K562 (cell line): ENCODE data around the gene HDAC10. TPM values are rescaled to one million over a fixed set of nuclear protein-coding genes. Genes with fewer than 3 reads are reported as not detected.

Experiments used
- ARID3B ChIP-seq: fragments of 250-450 bp; sonication (Bioruptor Pico); IDR thresholded peaks from 2 replicates; pipeline ENCODE4 v1.4.0; 2020; ENCODE audit warnings: borderline replicate concordance
- BCL6 ChIP-seq: fragments of 250-450 bp; sonication (Bioruptor Pico); IDR thresholded peaks from 2 replicates; pipeline ENCODE4 v1.4.0; 2020
- EHMT2 ChIP-seq: fragments of 450-650 bp; IDR thresholded peaks from 2 replicates; pipeline ENCODE4 v1.6.1; 2018; ENCODE audit warnings: antibody characterized with exemption
- ETS2 ChIP-seq: IDR thresholded peaks from 2 replicates; pipeline ENCODE4 v1.6.1; 2016; ENCODE audit warnings: borderline replicate concordance, missing genetic modification characterization, mild to moderate bottlenecking, moderate library complexity, missing compliant biosample characterization; ENCODE audit not compliant: poor library complexity, severe bottlenecking
- FOXJ2 ChIP-seq: fragments of 200-800 bp; sonication (Bioruptor generic); IDR thresholded peaks from 2 replicates; pipeline ENCODE4 v1.6.1; 2016; ENCODE audit warnings: missing genetic modification characterization, missing compliant biosample characterization
- GATA2 ChIP-seq: sonication (generic); formaldehyde crosslinking; IDR thresholded peaks from 2 replicates; pipeline ENCODE4 v1.4.0; 2020; ENCODE audit warnings: mild to moderate bottlenecking, missing genetic modification reagents
- GTF2E2 ChIP-seq: fragments of 200-800 bp; sonication (Bioruptor generic); IDR thresholded peaks from 2 replicates; pipeline ENCODE4 v1.6.1; 2016; ENCODE audit warnings: missing genetic modification characterization, missing compliant biosample characterization
- HCFC1 ChIP-seq: IDR thresholded peaks from 2 replicates; pipeline ENCODE4 v1.6.1; 2012; ENCODE audit warnings: low read depth, low read length, improper control_type of control experiment
- KLF16 ChIP-seq: IDR thresholded peaks from 2 replicates; pipeline ENCODE4 v1.6.1; 2016; ENCODE audit warnings: antibody characterized with exemption
- MAFK ChIP-seq: IDR thresholded peaks from 2 replicates; pipeline ENCODE4 v1.6.1; 2011; ENCODE audit warnings: low read length, improper control_type of control experiment
- PATZ1 ChIP-seq: fragments of 250-450 bp; sonication (Bioruptor Pico); IDR thresholded peaks from 2 replicates; pipeline ENCODE4 v1.5.0; 2020; ENCODE audit warnings: mild to moderate bottlenecking, borderline replicate concordance
- PHB ChIP-seq: fragments of 250-450 bp; sonication (Bioruptor Pico); IDR thresholded peaks from 2 replicates; pipeline ENCODE4 v1.5.0; 2021
- POLR3G ChIP-seq: IDR thresholded peaks from 2 replicates; pipeline ENCODE4 v1.6.1; 2011; ENCODE audit not compliant: insufficient read length, insufficient replicate concordance; ENCODE audit errors: extremely low read depth
- RBFOX2 ChIP-seq: fragments of 200-400 bp; formaldehyde crosslinking; IDR thresholded peaks from 2 replicates; pipeline ENCODE4 v1.6.1; 2017; ENCODE audit warnings: low read depth, mild to moderate bottlenecking, low read length, moderate library complexity
- SIN3A ChIP-seq, 2 experiments: fragments of 150-350 bp in 1 of 2; IDR thresholded peaks; 2 replicates each; pipeline ENCODE4 v1.6.1; 2011 to 2016; ENCODE audit warnings: borderline replicate concordance in 2 of 2, low read depth in 2 of 2, low read length in 2 of 2, mild to moderate bottlenecking in 2 of 2, moderate library complexity in 2 of 2; ENCODE audit not compliant: control insufficient read depth in 1 of 2
- SRSF3 ChIP-seq: fragments of 200-400 bp; formaldehyde crosslinking; IDR thresholded peaks from 2 replicates; pipeline ENCODE4 v1.6.1; 2016; ENCODE audit warnings: mild to moderate bottlenecking, low read length, moderate library complexity; ENCODE audit not compliant: insufficient read depth
- ZEB2 ChIP-seq: fragments of 450-650 bp; IDR thresholded peaks from 2 replicates; pipeline ENCODE4 v1.6.1; 2016
- ZFP36 ChIP-seq: fragments of 150-350 bp; IDR thresholded peaks from 2 replicates; pipeline ENCODE4 v1.6.1; 2018; ENCODE audit warnings: low read length, low read depth; ENCODE audit not compliant: partially characterized antibody
- polyA plus RNA-seq, 8 experiments: library from polyadenylated mRNA; depleted of rRNA in 4 of 8; stranded (reverse) in 5 of 8; unstranded in 3 of 8; fragments of >200 nt; fragmentation: Nextera tagmentation in 2 of 8; fragmentation: Illumina TruSeq in 1 of 8; extraction: Ambion mirVana in 2 of 8; extraction: Trizol in 1 of 8; gene quantifications; 2 replicates each; pipeline versions ENCODE4 v1.2.1 to v1.2.3, GENCODE V29; 2011 to 2014; ENCODE audit warnings: inconsistent platforms in 1 of 8, missing spikeins in 1 of 8
- total RNA-seq, 7 experiments: library from RNA; depleted of rRNA in 6 of 7; stranded (reverse); fragments of >200 nt in 6 of 7; fragmentation: Illumina TruSeq in 2 of 7; extraction: Trizol in 2 of 7; gene quantifications; 2 replicates each; pipeline versions ENCODE4 v1.2.1 to v1.2.3, GENCODE V29; 2011 to 2021; ENCODE audit warnings: low replicate concordance in 1 of 7
- TF ChIP-seq, protein P1 (sequence below), 2 experiments: fragments of 150-350 bp in 1 of 2; IDR thresholded peaks; 2 replicates each; pipeline ENCODE4 v1.6.1; 2012 to 2016; ENCODE audit warnings: low read depth in 2 of 2, low read length in 2 of 2, mild to moderate bottlenecking in 1 of 2, moderate library complexity in 1 of 2

The HDAC10 gene
- total and polyA plus RNA-seq, 9 of the 15 experiments (the other 6 are each of a cell fraction or from before 2014, with no cell fraction given) = 0.10 to 44.2 (median 6.5) TPM

GRCh38 chr22:50250555-50251476, at the start of gene HDAC10 (continued):
- TF ChIP-seq PATZ1 (CRISPR knock-in tag) = no peak
- no peak for TF ChIP-seq ARID3B (CRISPR knock-in tag)
- no peak for TF ChIP-seq FOXJ2
- no peak for TF ChIP-seq ZFP36
- no peak for TF ChIP-seq GTF2E2
- peak in 1 of 2 experiments; percentile 84; a peak in 1 of 4 replicates for TF ChIP-seq SIN3A (IDR thresholded peaks at IDR 0.05; ENCODE audit: borderline replicate concordance in 2 of 2, control insufficient read depth in 1 of 2, low read depth in 2 of 2, low read length in 2 of 2)
- TF ChIP-seq MAFK = no peak
- TF ChIP-seq ZEB2 = no peak
- no peak for TF ChIP-seq ETS2 (tag)
- no peak for TF ChIP-seq POLR3G
- TF ChIP-seq PHB (CRISPR knock-in tag) = no peak
- no peak for TF ChIP-seq GATA2
- TF ChIP-seq HCFC1 = peak; percentile 44
- TF ChIP-seq, protein P1, sequence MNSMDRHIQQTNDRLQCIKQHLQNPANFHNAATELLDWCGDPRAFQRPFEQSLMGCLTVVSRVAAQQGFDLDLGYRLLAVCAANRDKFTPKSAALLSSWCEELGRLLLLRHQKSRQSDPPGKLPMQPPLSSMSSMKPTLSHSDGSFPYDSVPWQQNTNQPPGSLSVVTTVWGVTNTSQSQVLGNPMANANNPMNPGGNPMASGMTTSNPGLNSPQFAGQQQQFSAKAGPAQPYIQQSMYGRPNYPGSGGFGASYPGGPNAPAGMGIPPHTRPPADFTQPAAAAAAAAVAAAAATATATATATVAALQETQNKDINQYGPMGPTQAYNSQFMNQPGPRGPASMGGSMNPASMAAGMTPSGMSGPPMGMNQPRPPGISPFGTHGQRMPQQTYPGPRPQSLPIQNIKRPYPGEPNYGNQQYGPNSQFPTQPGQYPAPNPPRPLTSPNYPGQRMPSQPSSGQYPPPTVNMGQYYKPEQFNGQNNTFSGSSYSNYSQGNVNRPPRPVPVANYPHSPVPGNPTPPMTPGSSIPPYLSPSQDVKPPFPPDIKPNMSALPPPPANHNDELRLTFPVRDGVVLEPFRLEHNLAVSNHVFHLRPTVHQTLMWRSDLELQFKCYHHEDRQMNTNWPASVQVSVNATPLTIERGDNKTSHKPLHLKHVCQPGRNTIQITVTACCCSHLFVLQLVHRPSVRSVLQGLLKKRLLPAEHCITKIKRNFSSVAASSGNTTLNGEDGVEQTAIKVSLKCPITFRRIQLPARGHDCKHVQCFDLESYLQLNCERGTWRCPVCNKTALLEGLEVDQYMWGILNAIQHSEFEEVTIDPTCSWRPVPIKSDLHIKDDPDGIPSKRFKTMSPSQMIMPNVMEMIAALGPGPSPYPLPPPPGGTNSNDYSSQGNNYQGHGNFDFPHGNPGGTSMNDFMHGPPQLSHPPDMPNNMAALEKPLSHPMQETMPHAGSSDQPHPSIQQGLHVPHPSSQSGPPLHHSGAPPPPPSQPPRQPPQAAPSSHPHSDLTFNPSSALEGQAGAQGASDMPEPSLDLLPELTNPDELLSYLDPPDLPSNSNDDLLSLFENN (IDR thresholded peaks at IDR 0.05; ENCODE audit: low read depth in 2 of 2, low read length in 2 of 2) = no peak
- no peak for TF ChIP-seq SRSF3
- no peak for TF ChIP-seq EHMT2
- no peak for TF ChIP-seq KLF16
- TF ChIP-seq BCL6 (CRISPR knock-in tag) = no peak
- peak; percentile 67 for TF ChIP-seq RBFOX2
